GM12878 (cell line): ENCODE measurements around the gene RUNX3.

Source experiments
- PRDM15 ChIP-seq: fragments of 450-650 bp; formaldehyde crosslinking; IDR thresholded peaks from 2 replicates; pipeline ENCODE4 v1.4.0; 2020; ENCODE audit warnings: mild to moderate bottlenecking, moderate library complexity
- ZBED1 ChIP-seq: IDR thresholded peaks from 2 replicates; pipeline ENCODE4 v1.6.1; 2016; ENCODE audit warnings: borderline replicate concordance

- TF ChIP-seq ZBED1 (no peak), PRDM15 (CRISPR knock-in tag) (no peak)
These were observed 4.1 kb downstream of the RUNX3 start for GRCh38 chr1:24925963-24926362.
